NCI-H1694 (cell line): ENCODE results near the gene SIT1.
A peak's percentile ranks its signal among the peaks of the same experiment; 100 is the strongest.
"Not testable (repeated sequence)": the region's sequence is repeated elsewhere in the genome, so short reads cannot be mapped to it uniquely, and the experiment has no call there.

Experiments used
- DNase-seq: peaks from one replicate; lab custom pipeline; 2025; lab: John Stamatoyannopoulos, UW

SIT1 gene

DNA sequence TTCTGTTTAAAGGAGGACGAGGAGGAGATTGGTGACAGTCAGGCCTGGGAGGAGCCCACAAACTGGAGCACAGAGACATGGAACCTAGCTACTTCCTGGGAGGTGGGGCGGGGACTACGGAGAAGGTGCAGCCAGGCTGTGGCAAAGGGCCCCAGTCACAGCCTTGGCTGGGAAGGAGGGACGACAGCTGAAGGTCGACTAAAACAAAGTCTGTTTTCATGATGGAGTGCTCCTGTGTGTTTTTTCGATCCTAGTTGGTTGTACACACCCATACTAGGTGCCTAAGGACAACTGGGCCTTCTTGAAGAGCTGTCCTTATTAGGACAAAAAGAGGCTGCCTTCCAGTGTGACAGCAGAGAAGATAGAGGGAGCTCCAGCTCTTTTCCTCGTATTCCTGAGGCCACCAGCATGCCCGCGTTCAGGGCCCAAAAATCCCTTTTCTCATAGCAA lies 10.3 kb upstream of the SIT1 start:
- peak; percentile 6 for DNase-seq

GRCh38 chr9:35659340-35659739 lies 8.6 kb upstream of the SIT1 start:
- DNase-seq: no peak

DNA sequence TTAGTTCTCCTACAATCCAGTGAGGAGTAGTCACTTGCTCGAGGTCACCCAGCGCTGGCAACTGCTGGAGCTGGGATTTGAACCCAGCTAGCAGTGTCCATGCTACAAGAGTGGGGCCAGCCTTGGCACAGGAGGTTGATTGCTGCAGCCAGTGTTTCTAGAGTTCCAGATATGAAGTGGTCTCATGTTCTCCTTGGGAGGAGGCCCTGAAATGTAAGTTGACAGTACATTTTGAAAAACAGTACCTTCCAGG lies 8.2 kb upstream of the SIT1 start:
- no peak for DNase-seq

- peak; percentile 84 for DNase-seq
These were observed 7.6 kb upstream of the SIT1 start, which contains the start of gene CCDC107 for GRCh38 chr9:35658137-35658967. Gene CCDC107 (plus strand): TSS chr9:35658292. CDS start chr9:35658380, 88 bp downstream.

DNA sequence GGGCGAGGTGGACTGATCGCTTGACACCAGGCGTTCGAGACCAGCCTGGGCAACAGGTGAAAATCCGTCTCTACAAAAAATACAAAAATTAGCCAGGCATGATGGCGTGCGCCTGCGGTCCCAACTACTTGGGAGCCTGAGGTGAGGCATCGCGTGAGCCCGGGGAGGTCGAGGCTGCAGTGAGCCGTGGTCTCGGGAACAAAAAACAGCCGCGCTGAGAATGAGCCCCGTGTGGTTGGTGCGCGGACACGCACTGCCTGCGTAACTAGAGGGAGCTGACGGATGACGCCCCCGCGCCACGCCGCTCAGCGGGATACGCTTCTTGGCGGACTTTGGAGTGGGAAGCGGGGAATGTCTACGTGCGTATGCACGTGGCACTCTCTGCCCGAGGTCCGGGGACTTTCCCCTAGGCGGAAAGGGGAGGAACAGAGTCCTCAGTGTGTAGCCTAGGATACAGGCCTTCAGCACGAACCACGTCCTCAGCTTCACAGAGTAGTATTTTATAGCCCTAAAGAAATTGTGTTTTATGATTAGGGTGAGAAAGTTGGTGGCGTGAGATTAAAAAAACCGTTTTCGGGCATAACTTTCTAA lies 6.9 kb upstream of the SIT1 start, which contains the start of gene RMRP:
Gene RMRP (minus strand): TSS at position 474 of the 591 bp plus-strand sequence.
- peak; percentile 98 for DNase-seq

- DNase-seq: peak; percentile 56
These were observed 6.3 kb upstream of the SIT1 start for GRCh38 chr9:35656831-35657545.

- no peak for DNase-seq
These were observed 5.6 kb upstream of the SIT1 start for GRCh38 chr9:35656348-35656747.

GRCh38 chr9:35653611-35654010 lies 2.9 kb upstream of the SIT1 start:
- no peak for DNase-seq

DNA sequence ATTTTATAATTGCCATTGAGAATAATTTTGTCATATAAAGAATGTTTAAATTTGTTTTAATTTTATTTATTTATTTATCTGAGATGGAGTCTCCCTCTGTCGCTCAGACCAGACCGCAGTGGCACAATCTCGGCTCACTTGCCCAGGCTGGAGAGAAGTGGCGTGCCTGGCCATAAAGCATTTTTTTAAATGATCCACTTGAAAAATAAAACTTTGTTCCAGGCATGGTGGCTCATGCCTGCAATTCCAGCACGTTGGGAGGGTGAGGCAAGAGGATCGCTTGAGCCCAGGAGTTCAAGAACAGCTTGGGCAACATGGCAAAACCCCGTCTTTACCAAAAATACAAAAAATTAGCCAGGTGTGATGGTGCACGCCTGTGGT lies 2.1 kb upstream of the SIT1 start:
- no peak for DNase-seq

GRCh38 chr9:35651956-35652828 lies 1.5 kb upstream of the SIT1 start:
- DNase-seq: no peak

- no peak for DNase-seq
These were observed 1.0 kb downstream of the SIT1 start for GRCh38 chr9:35649431-35650340.

DNA sequence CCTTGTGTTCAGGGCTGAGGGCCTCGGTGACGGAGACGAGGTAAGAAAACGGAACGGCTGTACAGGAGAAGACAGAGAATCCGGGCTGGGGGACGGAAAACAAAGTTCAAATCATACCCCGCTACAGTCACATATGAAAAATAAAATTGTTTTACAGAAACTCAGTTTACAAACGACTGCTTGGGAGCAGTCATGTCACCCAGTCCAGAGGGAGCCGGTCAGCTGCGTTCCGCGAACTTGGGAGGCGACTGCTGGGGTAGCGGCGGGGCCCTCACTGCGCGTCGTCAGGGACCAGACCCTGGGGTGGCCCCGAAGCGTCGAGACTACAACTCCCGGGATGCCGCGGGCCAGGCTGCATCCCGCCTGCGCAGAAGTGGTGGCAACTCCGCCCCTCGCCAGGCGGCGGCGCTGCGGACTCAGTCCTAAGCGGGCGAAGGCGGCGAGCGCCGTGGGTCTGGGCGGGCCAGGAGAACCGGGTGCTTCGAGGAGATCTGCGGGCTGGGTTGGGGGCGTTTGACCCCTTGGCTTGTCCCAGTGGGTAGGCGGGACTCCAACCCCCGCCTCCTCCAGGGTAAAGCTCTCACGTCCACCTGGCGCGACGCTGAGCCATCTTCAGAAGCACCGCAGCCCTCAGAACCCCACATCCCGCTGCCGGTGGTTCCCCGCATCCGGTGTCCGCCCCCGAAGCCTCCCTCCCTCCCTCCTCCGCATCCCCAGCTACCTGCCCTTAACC lies 4.0 kb downstream of the SIT1 start:
- peak; percentile 87 for DNase-seq

GRCh38 chr9:35646153-35646532 lies 4.6 kb downstream of the SIT1 start:
- DNase-seq: no peak

GRCh38 chr9:35645736-35646135 lies 5.0 kb downstream of the SIT1 start:
- DNase-seq: not testable (repeated sequence)

DNA sequence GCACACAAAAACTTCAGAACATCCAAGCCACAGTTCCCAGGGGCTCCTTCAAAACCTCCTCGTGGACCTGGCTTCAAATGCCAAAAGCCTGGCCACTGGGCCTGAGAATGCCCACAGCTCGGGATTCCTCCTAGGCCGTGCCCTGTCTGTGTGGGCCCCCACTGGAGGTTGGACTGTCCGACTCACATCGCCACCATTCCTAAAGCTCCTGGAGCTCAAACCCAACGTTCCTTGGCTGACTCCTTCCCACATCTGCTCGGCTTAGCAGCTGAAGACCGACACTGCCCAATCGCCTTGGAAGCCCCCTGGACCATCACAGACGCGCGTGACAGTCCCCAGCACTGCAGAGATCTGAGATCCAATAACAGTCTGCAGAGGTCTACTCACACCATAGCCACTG lies 7.7 kb downstream of the SIT1 start:
- no peak for DNase-seq

DNA sequence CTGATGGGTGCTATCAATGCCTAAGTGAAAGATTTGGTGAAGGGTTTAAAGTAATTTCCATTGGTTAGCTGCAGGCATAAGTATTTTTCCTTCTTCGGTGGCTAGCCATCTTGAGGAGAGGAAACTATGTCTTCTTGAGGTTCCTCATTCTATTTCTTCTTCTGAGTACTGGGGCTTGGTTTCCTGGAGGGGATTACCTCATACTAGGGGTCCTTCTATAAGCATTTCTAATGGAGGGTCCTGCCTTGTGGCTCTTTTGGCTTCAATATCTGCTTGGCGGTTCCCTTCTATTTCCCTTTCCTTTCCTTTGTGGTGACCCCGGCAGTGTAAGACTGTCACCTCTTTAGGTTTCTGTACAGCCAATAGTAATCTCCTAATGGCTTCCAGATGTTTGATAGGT lies 9.3 kb downstream of the SIT1 start:
- DNase-seq: not testable (repeated sequence)

- DNase-seq: not testable (repeated sequence)
These were observed 10.3 kb downstream of the SIT1 start for GRCh38 chr9:35640431-35640830.

DNA sequence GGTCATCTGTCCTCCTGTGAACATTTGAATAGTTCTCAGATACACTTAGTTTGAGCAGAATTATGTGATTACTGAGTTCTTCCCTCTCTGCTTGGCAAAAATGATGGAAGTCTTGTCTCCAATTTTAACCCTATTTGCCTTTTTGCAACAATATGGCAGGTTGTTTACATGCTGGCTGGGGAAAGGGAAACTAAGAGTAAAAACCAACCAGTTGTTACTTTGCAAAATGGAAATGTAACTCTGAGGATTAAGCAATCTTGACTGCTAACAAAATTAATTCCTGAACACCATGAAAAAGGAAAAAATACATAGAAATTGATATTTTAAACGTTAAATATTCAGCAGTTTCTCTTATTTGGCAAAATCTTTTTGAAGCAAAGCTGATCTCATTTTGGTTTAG lies 11.1 kb downstream of the SIT1 start:
- DNase-seq: no peak

GRCh38 chr9:35639225-35639624 lies 11.5 kb downstream of the SIT1 start:
- DNase-seq: not testable (repeated sequence)

GRCh38 chr9:35638751-35639150 lies 12.0 kb downstream of the SIT1 start:
- DNase-seq: not testable (repeated sequence)
